HCT116 (cell line): Measurements from ENCODE around the gene MINDY4B. TPM values are rescaled to one million over a fixed set of nuclear protein-coding genes. Genes with fewer than 3 reads are reported as not detected.

ENCODE experiments used
- ATAC-seq: fragments of 200-7000 bp; cut with Tn5 transposase; 2 replicates; pipeline ENCODE4 v1.9.1; 2020; ENCODE audit warnings: mild to moderate bottlenecking, moderate library complexity
- BruUV-seq: library from RNA; stranded (reverse); fragments of 400-500 nt; replicated peaks from 2 replicates; lab custom pipeline; 2021; lab: Mats Ljungman, UMichigan
- CTCF ChIA-PET: fragments of 300-600 bp; sonication (Branson Sonifier 250); formaldehyde crosslinking; loops from one replicate; lab custom pipeline; 2021; ENCODE audit warnings: antibody characterized with exemption; lab: Charles Lee
- POLR2A ChIA-PET: fragments of 300-600, 350-600 bp; sonication (Branson Sonifier 250); formaldehyde crosslinking; loops from one replicate; lab custom pipeline; 2021; ENCODE audit warnings: antibody characterized with exemption; lab: Charles Lee
- RAD21 ChIA-PET, 2 experiments: fragments of 300-600 bp; sonication (Branson Sonifier 250); formaldehyde crosslinking; loops; one replicate each; lab custom pipeline; 2023; ENCODE audit warnings: low total read pairs in 2 of 2; ENCODE audit not compliant: uncharacterized antibody in 2 of 2, unreplicated experiment in 2 of 2, low non-redundant PET in 1 of 2; lab: Charles Lee
- DNase-seq: peaks from one replicate; pipeline ENCODE4 v3.0.0-alpha.2; 2010; ENCODE audit warnings: low read depth, low spot score
- H2AFZ ChIP-seq: fragments of 200-600 bp; shearing (Covaris generic), sonication (generic); 2 replicates; pipeline ENCODE4 v1.6.1; 2017; ENCODE audit warnings: low read depth, mixed run types, mixed read lengths, antibody characterized with exemption, low read length; ENCODE audit not compliant: poor library complexity, severe bottlenecking
- H3K27ac ChIP-seq: 2 replicates; pipeline ENCODE4 v1.5.1; 2012; ENCODE audit warnings: low read depth, low read length
- H3K27me3 ChIP-seq: fragments of 200-600 bp; sonication (generic); 2 replicates; pipeline ENCODE4 v1.6.1; 2016; ENCODE audit warnings: mixed run types, low read length, mixed read lengths; ENCODE audit not compliant: insufficient read depth
- H3K36me3 ChIP-seq, 2 experiments: fragments of 200-500 bp in 1 of 2; fragments of 200-600 bp in 1 of 2; sonication (Bioruptor generic) in 1 of 2; sonication (generic) in 1 of 2; 2 replicates each; pipeline versions ENCODE4 v1.5.1 to v1.6.1; 2014 to 2016; ENCODE audit warnings: low read length in 2 of 2, inconsistent platforms in 1 of 2, mixed read lengths in 1 of 2, mixed run types in 1 of 2; ENCODE audit not compliant: insufficient read depth in 2 of 2, control insufficient read depth in 1 of 2
- H3K4me1 ChIP-seq, 2 experiments: fragments of 200-600 bp in 1 of 2; sonication (generic) in 1 of 2; 2 replicates each; pipeline versions ENCODE4 v1.5.1 to v1.6.1; 2012 to 2017; ENCODE audit warnings: low read length in 2 of 2, inconsistent platforms in 1 of 2, mild to moderate bottlenecking in 1 of 2, mixed read lengths in 1 of 2, mixed run types in 1 of 2, moderate library complexity in 1 of 2; ENCODE audit not compliant: insufficient read depth in 2 of 2, control insufficient read depth in 1 of 2
- H3K4me2 ChIP-seq: fragments of 200-600 bp; sonication (generic); 2 replicates; pipeline ENCODE4 v1.6.1; 2017; ENCODE audit warnings: mixed run types, low read length, mixed read lengths
- H3K4me3 ChIP-seq, 2 experiments: fragments of 200-600 bp in 1 of 2; sonication (generic) in 1 of 2; replicated peaks in 1 of 2; 2 replicates each; pipeline ENCODE4 v1.5.1; 2011 to 2016; ENCODE audit warnings: low read length in 2 of 2, control low read depth in 1 of 2, low read depth in 1 of 2, mild to moderate bottlenecking in 1 of 2, mixed read lengths in 1 of 2, mixed run types in 1 of 2
- H3K79me2 ChIP-seq: fragments of 200-600 bp; sonication (generic); 2 replicates; pipeline ENCODE4 v1.6.1; 2017; ENCODE audit warnings: mild to moderate bottlenecking, mixed run types, low read length, moderate library complexity, mixed read lengths; ENCODE audit not compliant: insufficient read depth
- H3K9ac ChIP-seq: fragments of 200-600 bp; sonication (generic); 2 replicates; pipeline ENCODE4 v1.6.1; 2016; ENCODE audit warnings: low read length, mixed read lengths
- H3K9me2 ChIP-seq: fragments of 200-600 bp; sonication (generic), shearing (Covaris generic); 2 replicates; pipeline ENCODE4 v1.6.1; 2017; ENCODE audit warnings: mixed run types, mild to moderate bottlenecking, moderate library complexity; ENCODE audit not compliant: insufficient read depth
- H3K9me3 ChIP-seq, 2 experiments: fragments of 200-500 bp in 1 of 2; fragments of 200-600 bp in 1 of 2; sonication (Bioruptor generic) in 1 of 2; sonication (generic) in 1 of 2; 2 replicates each; pipeline ENCODE4 v1.6.1; 2014 to 2017; ENCODE audit warnings: low read length in 2 of 2, mixed read lengths in 2 of 2, inconsistent platforms in 1 of 2, low read depth in 1 of 2, mild to moderate bottlenecking in 1 of 2, mixed run types in 1 of 2, moderate library complexity in 1 of 2; ENCODE audit not compliant: control insufficient read depth in 1 of 2, insufficient read depth in 1 of 2
- H4K20me1 ChIP-seq: fragments of 200-600 bp; sonication (generic), shearing (Covaris generic); 2 replicates; pipeline ENCODE4 v1.6.1; 2017; ENCODE audit warnings: mixed run types, mild to moderate bottlenecking, moderate library complexity; ENCODE audit not compliant: insufficient read depth
- ATF3 ChIP-seq: IDR thresholded peaks from 2 replicates; pipeline ENCODE4 v1.6.1; 2012
- EZH2 ChIP-seq: fragments of 200-600 bp; sonication (generic); IDR thresholded peaks from 2 replicates; pipeline ENCODE4 v1.6.1; 2017; ENCODE audit warnings: antibody characterized with exemption, mixed run types
- FOSL1 ChIP-seq: IDR thresholded peaks from 2 replicates; pipeline ENCODE4 v1.6.1; 2012; ENCODE audit warnings: low read depth
- POLR2A ChIP-seq: IDR thresholded peaks from 2 replicates; pipeline ENCODE4 v1.7.0; 2011; ENCODE audit warnings: borderline replicate concordance; ENCODE audit not compliant: insufficient read depth, insufficient read length; ENCODE audit errors: extremely low read depth
- POLR2AphosphoS5 ChIP-seq: IDR thresholded peaks from 2 replicates; pipeline ENCODE4 v1.6.1; 2011; ENCODE audit warnings: mild to moderate bottlenecking, low read depth, low read length, moderate library complexity
- YY1 ChIP-seq: IDR thresholded peaks from 2 replicates; pipeline ENCODE4 v1.6.1; 2011; ENCODE audit warnings: low read length, low read depth, moderate library complexity, mild to moderate bottlenecking; ENCODE audit not compliant: insufficient replicate concordance; ENCODE audit errors: extremely low read depth
- ZBTB33 ChIP-seq: IDR thresholded peaks from 2 replicates; pipeline ENCODE4 v1.6.1; 2011; ENCODE audit warnings: mild to moderate bottlenecking, low read length, moderate library complexity; ENCODE audit not compliant: insufficient replicate concordance; ENCODE audit errors: extremely low read depth
- intact Hi-C: fragments of 100-400 bp; cut with micrococcal nuclease; formaldehyde crosslinking; loops from 2 replicates; pipeline ENCODE4 v1.10.0; 2022
- total RNA-seq: library from RNA; stranded (reverse); gene quantifications from one replicate; pipeline ENCODE4 v1.2.1, GENCODE V29; 2021; ENCODE audit not compliant: unreplicated experiment

Gene MINDY4B
- total RNA-seq, 1 experiment from 2014 or later: not detected

- ChIA-PET CTCF (no interaction called here), RAD21 (no interaction called here)
- peaks cover 27% of the 10 kb centered on the region; the same call in 1 of the 2 replicates for H3K27me3 ChIP-seq
These were observed 7.3 kb upstream of the MINDY4B start for GRCh38 chr3:150912501-150912900.

GRCh38 chr3:150911771-150912170 is 6.5 kb upstream of the MINDY4B start:
- H3K27ac ChIP-seq: no peak overlapping the region
- ChIA-PET RAD21 (no interaction called here), POLR2A (no interaction called here)
- no peak overlapping the region for H3K9ac ChIP-seq
- TF ChIP-seq POLR2A: no peak
- no peak for TF ChIP-seq ZBTB33
- TF ChIP-seq EZH2: no peak
- TF ChIP-seq, all 23 proteins: peak for 0
- Histone ChIP-seq H3K9me2 (no peaks in the 10 kb centered on the region), H3K4me2 (no peak overlapping the region), H3K79me2 (no peaks in the 10 kb centered on the region), H3K27me3 (peaks cover 27% of the 10 kb centered on the region; the same call in 1 of the 2 replicates), H3K4me3 (no peak overlapping the region), H3K4me1 (no peaks in the 10 kb centered on the region), H3K9me3 (no peaks in the 10 kb centered on the region), H3K36me3 (no peaks in the 10 kb centered on the region), H4K20me1 (no peaks in the 10 kb centered on the region), H2AFZ (no peak overlapping the region)
- DNase-seq (no peak), ATAC-seq (no peak)
- intact Hi-C loops: no loop called here
- no TSS peak for BruUV-seq
- CTCF ChIA-PET: no interaction called here

More at GRCh38 chr3:150912501-150912900, 7.3 kb upstream of the MINDY4B start:
- Histone ChIP-seq H2AFZ (no peak overlapping the region), H3K4me3 (no peak overlapping the region), H3K9me3 (no peaks in the 10 kb centered on the region), H3K27ac (no peak overlapping the region), H3K79me2 (no peaks in the 10 kb centered on the region), H3K9ac (no peak overlapping the region), H4K20me1 (no peaks in the 10 kb centered on the region), H3K4me1 (no peaks in the 10 kb centered on the region), H3K4me2 (no peak overlapping the region), H3K36me3 (no peaks in the 10 kb centered on the region), H3K9me2 (no peaks in the 10 kb centered on the region)
- no TSS peak for BruUV-seq
- TF ChIP-seq FOSL1 (no peak), ATF3 (no peak), YY1 (no peak), POLR2AphosphoS5 (no peak)
- intact Hi-C loops: no loop called here
- POLR2A ChIA-PET: no interaction called here
- no peak for DNase-seq
- no peak for ATAC-seq
